ENCODE data around the gene FAM216B.
"Not testable (repeated sequence)": the region's sequence is repeated elsewhere in the genome, so short reads cannot be mapped to it uniquely, and the experiment has no call there.

FAM216B gene

DNA sequence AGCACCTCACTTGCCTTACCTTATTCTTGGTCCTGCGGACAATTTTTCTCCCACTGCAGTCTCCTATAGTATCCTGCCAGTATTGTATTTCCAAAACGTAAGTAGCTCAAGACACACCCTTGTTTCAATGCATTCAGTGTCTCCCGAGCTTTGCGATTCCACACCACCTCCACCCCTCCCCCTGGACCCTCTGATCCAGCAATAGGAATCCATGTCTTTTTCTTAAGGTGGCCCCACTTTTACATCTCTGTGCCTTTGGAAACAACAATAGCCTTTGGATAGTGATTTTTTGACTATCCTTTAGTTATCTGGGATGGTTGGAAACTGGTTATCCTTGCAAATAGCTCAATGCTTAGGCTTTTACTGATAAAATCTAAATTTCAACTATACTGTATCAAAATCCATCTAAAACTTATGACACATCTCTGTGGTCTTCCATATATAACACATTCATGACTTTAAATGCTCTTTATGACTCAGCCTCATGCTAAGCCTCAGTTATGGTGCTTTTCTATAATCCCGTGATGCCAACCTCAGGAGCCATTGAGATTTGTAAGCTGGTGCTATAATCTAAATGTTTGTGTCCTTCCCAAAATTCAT lies 27.1 kb downstream of the FAM216B start:
- DNase-seq (ENCODE audit: insufficient read length, low spot score) (no peak), FAIRE-seq (no peak)
- TF ChIP-seq, protein P1, sequence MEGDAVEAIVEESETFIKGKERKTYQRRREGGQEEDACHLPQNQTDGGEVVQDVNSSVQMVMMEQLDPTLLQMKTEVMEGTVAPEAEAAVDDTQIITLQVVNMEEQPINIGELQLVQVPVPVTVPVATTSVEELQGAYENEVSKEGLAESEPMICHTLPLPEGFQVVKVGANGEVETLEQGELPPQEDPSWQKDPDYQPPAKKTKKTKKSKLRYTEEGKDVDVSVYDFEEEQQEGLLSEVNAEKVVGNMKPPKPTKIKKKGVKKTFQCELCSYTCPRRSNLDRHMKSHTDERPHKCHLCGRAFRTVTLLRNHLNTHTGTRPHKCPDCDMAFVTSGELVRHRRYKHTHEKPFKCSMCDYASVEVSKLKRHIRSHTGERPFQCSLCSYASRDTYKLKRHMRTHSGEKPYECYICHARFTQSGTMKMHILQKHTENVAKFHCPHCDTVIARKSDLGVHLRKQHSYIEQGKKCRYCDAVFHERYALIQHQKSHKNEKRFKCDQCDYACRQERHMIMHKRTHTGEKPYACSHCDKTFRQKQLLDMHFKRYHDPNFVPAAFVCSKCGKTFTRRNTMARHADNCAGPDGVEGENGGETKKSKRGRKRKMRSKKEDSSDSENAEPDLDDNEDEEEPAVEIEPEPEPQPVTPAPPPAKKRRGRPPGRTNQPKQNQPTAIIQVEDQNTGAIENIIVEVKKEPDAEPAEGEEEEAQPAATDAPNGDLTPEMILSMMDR (IDR thresholded peaks at IDR 0.05; ENCODE audit: insufficient read depth, missing control alignments) = no peak

DNA sequence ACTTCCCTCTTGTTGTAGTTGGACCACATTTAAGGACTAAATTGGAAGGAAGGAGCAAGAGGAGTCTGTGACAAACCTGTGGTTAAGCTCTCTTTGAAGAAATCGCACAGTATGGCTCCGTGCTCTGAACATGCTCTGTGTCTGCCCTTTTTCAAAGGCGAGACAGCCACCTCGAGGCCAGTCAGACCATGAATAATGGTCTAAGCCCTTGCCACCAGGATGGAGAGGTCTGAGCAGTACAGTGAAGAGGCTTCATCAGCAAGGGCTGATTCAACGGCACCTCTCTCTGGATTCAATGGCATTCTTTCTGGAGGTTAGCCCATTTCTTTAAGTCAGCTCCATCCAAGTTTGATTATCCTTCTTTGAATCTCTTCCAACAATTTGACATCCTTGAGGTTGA lies 30.9 kb downstream of the FAM216B start:
- TF ChIP-seq, protein P1 (IDR thresholded peaks at IDR 0.05; ENCODE audit: insufficient read depth, missing control alignments) = no peak
- FAIRE-seq = no peak
- DNase-seq (ENCODE audit: insufficient read length, low spot score) = no peak

DNA sequence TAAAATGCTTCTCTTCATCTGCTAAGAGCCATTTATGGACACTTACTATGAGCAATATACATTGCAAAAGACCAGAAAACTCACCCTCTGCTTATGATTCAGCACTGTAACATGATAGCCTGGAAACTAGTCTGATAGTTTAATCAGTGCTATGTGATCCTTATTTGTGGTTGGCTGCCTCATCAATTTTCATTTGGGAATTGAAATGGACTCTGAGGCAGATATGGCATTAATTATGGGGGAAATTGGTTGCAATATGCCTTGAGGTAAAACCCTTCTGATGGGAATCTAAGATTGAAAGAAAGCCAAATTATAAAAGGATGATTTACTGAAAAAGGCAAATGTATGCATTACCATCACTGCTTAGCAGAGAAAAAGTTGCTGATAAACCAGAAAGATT lies 33.5 kb downstream of the FAM216B start:
- DNase-seq (ENCODE audit: insufficient read length, low spot score) = no peak
- TF ChIP-seq, protein P1 (IDR thresholded peaks at IDR 0.05; ENCODE audit: insufficient read depth, missing control alignments) = no peak
- FAIRE-seq = no peak

DNA sequence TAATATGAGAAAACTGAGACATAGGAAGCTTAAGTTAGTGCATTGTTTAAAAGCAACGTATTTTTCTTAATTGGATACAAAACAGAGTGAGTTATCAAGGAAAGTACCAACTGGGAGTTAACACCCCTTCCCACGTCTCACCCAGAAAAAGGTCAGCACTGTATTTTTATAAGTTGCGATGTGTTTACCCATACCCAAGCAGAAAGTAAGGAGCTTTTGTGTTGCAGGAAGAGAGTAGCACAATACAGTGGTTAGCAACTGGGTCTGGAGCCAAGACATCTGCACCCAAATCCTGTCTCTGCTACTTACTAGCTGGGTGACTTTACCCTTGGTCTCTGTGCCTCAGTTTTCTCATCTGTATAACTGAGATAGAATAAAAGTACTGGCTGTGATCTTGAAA lies 34.3 kb downstream of the FAM216B start:
- TF ChIP-seq, protein P1 (IDR thresholded peaks at IDR 0.05; ENCODE audit: insufficient read depth, missing control alignments) = no peak
- DNase-seq (ENCODE audit: insufficient read length, low spot score) = no peak
- no peak for FAIRE-seq

DNA sequence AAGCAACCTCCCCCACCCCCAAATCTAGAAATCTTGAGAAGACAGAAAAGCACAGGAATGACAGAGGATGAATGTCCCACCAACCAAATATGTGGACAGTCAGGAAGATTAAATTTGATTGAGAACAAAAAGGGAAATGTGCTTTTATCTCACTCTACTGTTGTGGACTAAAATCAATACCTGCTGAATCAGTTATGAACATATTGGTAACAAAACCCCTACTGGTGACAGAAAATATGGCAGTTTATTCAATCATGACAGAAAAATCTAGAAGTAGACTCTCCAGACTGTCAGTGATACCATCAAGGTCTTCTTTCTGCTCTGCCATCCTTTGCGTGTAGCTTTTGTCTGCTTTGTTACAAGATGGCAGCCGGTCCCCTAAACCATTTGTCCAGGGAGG lies 35.2 kb downstream of the FAM216B start:
- TF ChIP-seq, protein P1 (IDR thresholded peaks at IDR 0.05; ENCODE audit: insufficient read depth, missing control alignments) = no peak
- FAIRE-seq (no peak), DNase-seq (ENCODE audit: insufficient read length, low spot score) (no peak)

DNA sequence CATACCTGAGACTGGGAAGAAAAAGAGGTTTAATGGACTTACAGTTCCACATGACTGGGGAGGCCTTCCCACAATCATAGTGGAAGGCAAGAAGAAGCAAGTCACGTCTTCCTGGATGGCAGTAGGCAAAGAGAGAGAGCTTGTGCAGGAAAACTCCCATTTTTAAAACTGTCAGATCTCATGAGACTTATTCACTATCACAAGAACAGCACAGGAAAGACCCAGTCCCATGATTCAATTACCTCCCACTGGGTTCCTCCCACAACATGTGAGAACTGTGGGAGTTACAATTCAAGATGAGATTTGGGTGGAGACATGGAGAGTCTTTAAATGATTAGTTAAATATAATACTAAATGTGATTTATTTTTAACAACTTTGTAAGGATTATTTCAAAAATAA lies 38.3 kb downstream of the FAM216B start:
- FAIRE-seq; DNase-seq (ENCODE audit: insufficient read length, low spot score): not testable (repeated sequence)

DNA sequence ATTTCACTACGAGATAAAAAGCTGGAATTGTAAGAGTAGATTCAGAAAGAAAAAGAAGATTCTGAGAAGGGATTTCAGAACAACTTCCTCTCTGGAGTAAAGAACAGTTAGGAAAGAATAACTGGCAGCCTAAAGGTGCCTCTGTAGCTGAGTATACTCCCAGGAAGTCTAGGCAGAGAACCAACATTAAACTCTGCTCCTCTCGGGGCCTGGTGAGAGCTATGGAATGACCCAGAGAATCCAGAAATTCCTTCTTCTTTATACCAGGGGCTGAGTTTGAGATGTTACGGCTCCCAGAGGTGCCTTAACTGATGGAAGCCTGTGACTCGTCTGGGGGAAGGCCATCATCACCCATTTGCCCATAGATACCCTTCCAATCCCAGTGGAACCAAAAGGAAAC lies 39.1 kb downstream of the FAM216B start:
- TF ChIP-seq, protein P1 (IDR thresholded peaks at IDR 0.05; ENCODE audit: insufficient read depth, missing control alignments) = no peak

DNA sequence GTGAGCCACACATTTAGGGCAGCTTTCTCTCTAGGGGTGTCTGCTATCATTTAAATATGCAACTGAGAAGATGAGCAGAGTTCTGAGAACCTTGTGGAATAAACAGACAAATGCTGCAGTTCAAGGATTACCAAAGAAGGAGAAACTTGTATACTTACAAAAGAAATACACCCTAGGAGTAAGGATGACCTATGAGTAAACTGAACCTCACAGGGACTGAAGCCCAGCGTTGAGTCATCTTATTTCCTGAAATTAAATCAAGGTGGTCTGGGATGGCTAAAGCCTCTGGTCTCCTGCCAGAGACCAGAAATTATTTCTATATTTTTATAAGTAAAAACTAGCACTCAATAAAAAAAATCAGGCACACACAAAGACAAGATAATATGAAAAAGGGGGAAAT lies 40.1 kb downstream of the FAM216B start:
- TF ChIP-seq, protein P1 (IDR thresholded peaks at IDR 0.05; ENCODE audit: insufficient read depth, missing control alignments) = no peak
- FAIRE-seq (no peak), DNase-seq (ENCODE audit: insufficient read length, low spot score) (no peak)

More for the DNA sequence above, 39.1 kb downstream of the FAM216B start:
- FAIRE-seq (no peak), DNase-seq (ENCODE audit: insufficient read length, low spot score) (no peak)

Measured in D721Med (cell line).